CD4-positive, alpha-beta T cell (primary cell): ENCODE measurements around the gene GRID2. TPM values are rescaled to one million over a fixed set of nuclear protein-coding genes. Genes with fewer than 3 reads are reported as not detected.
"Not testable (repeated sequence)": the region's sequence is repeated elsewhere in the genome, so short reads cannot be mapped to it uniquely, and the experiment has no call there.

ENCODE experiments used
- ATAC-seq: fragments of 200-7000 bp; cut with Tn5 transposase; one replicate; pipeline ENCODE4 v1.10.0; 2022; ENCODE audit warnings: mild to moderate bottlenecking; ENCODE audit not compliant: poor library complexity
- CTCF ChIA-PET: fragments of 350-600 bp; sonication (Branson Sonifier 250); formaldehyde crosslinking; loops from one replicate; lab custom pipeline; 2021; ENCODE audit warnings: antibody characterized with exemption, inconsistent platforms; lab: Charles Lee
- POLR2A ChIA-PET: fragments of 350-600 bp; sonication (Branson Sonifier 250); formaldehyde crosslinking; loops from one replicate; lab custom pipeline; 2021; ENCODE audit warnings: antibody characterized with exemption, inconsistent platforms; lab: Charles Lee
- DNase-seq, 14 experiments: peaks; one replicate each; pipeline ENCODE4 v3.0.0-alpha.2; 2013 to 2020; ENCODE audit warnings: mixed read lengths in 2 of 14
- H3K27ac ChIP-seq, 2 donors: one replicate each; pipeline versions ENCODE4 v1.5.1 to v1.7.0; 2013; ENCODE audit warnings: low read length in 2 of 2, low read depth in 1 of 2, mild to moderate bottlenecking in 1 of 2
- H3K27me3 ChIP-seq, 2 experiments: 1 replicate in 1 of 2; 2 replicates in 1 of 2; pipeline versions ENCODE4 v1.6.1 to v1.7.0; 2013; ENCODE audit warnings: low read length in 2 of 2, control low read depth in 1 of 2, mild to moderate bottlenecking in 1 of 2, moderate library complexity in 1 of 2; ENCODE audit not compliant: insufficient read depth in 2 of 2, control insufficient read depth in 1 of 2
- H3K36me3 ChIP-seq: one replicate; pipeline ENCODE4 v1.6.1; 2013; ENCODE audit warnings: low read length, control low read depth; ENCODE audit not compliant: insufficient read depth
- H3K4me1 ChIP-seq: one replicate; pipeline ENCODE4 v1.6.1; 2013; ENCODE audit warnings: low read length, control low read depth; ENCODE audit not compliant: insufficient read depth
- H3K4me3 ChIP-seq: one replicate; pipeline ENCODE4 v1.5.1; 2013; ENCODE audit warnings: mild to moderate bottlenecking, low read length, moderate library complexity
- H3K9me3 ChIP-seq, 2 experiments: 1 replicate in 1 of 2; 2 replicates in 1 of 2; pipeline versions ENCODE4 v1.6.1 to v1.7.0; 2013; ENCODE audit warnings: low read length in 2 of 2, mild to moderate bottlenecking in 2 of 2, control low read depth in 1 of 2, moderate library complexity in 1 of 2; ENCODE audit not compliant: control insufficient read depth in 1 of 2, insufficient read depth in 1 of 2
- H3K27ac Mint-ChIP-seq: one replicate; pipeline ENCODE4 v1.8.0; 2020; ENCODE audit warnings: mixed read lengths
- H3K27me3 Mint-ChIP-seq: one replicate; pipeline ENCODE4 v1.8.0; 2021; ENCODE audit warnings: mixed read lengths
- H3K36me3 Mint-ChIP-seq: one replicate; pipeline ENCODE4 v1.8.0; 2021; ENCODE audit warnings: low read depth, mixed read lengths
- H3K4me1 Mint-ChIP-seq: one replicate; pipeline ENCODE4 v1.8.0; 2021; ENCODE audit warnings: low read depth, mixed read lengths
- H3K4me3 Mint-ChIP-seq: one replicate; pipeline ENCODE4 v1.8.0; 2020; ENCODE audit warnings: mild to moderate bottlenecking, mixed read lengths
- H3K9me3 Mint-ChIP-seq: one replicate; pipeline ENCODE4 v1.8.0; 2020; ENCODE audit warnings: mixed read lengths
- CTCF ChIP-seq: fragments of 200-600 bp; IDR thresholded peaks from one replicate; pipeline ENCODE4 v1.8.0; 2022; ENCODE audit warnings: antibody characterized with exemption, mild to moderate bottlenecking
- intact Hi-C, 2 experiments: fragments of 100-400 bp; cut with DNase I in 1 of 2; cut with micrococcal nuclease in 1 of 2; formaldehyde crosslinking; loops; one replicate each; pipeline versions ENCODE4 v1.15.1 to v1.9.0; 2023 to 2025; cut with DNase I, micrococcal nuclease
- total RNA-seq, 174 experiments: library from RNA in 2 of 174; stranded (reverse) in 2 of 174; gene quantifications; one replicate each; pipeline ENCODE4 v1.2.3 and lab custom pipeline; 2021 to 2026

GRID2 gene
- total RNA-seq, 2 experiments from 2014 or later: not detected

DNA sequence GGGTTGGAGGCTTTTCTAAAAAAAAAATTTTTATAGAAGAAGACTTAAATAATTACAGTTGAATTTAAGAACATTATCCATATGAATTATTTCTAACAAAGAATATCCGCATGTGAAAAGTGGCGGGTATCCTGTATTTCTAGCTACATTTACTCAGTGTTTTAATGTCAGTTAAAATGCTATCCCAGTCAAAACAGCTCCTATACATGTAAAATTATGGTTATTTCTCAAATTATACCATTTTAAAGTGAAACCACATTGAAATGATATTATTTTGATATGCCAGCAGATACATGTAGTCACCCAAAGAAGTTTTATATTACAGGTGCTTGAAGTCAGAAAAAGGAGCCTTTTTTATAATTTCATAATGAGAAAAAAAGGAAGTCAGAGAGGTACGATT lies 1356.3 kb downstream of the GRID2 start:
- H3K4me3 ChIP-seq: no peak overlapping the region
- intact Hi-C loops: no loop called here
- H3K4me1 Mint-ChIP-seq: no peaks in the 10 kb centered on the region
- H3K27ac Mint-ChIP-seq: no peak overlapping the region
- H3K27me3 Mint-ChIP-seq: no peaks in the 10 kb centered on the region
- ChIA-PET POLR2A (no interaction called here), CTCF (no interaction called here)
- H3K27ac ChIP-seq: no peak overlapping the region
- no peaks in the 10 kb centered on the region for H3K36me3 Mint-ChIP-seq
- DNase-seq (no peak), ATAC-seq (no peak)
- H3K9me3 ChIP-seq: no peaks in the 10 kb centered on the region
- TF ChIP-seq CTCF: no peak
- H3K9me3 Mint-ChIP-seq: peaks cover 3% of the 10 kb centered on the region
- no peaks in the 10 kb centered on the region for H3K36me3 ChIP-seq
- H3K4me1 ChIP-seq: no peaks in the 10 kb centered on the region
- no peak overlapping the region for H3K4me3 Mint-ChIP-seq
- H3K27me3 ChIP-seq: no peaks in the 10 kb centered on the region

DNA sequence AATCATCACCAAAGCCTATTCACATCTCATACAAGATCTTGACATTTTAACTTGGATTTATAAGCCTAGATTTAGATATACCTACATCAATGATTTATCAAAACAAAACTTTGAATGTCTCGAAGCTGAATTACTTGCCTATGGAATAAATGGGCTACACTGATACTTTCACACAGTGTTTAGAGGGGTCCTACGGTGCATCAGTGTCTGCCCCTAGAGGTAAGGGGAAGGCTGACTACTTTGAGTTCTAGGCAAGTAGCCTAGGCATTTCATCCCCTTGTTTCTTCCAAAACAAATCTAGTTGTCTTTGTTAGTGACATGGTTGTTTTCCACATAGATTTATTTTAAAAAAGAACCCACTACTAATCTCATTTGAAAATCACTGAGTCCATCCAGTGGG lies 1366.7 kb downstream of the GRID2 start:
- Histone ChIP-seq H3K9me3 (no peaks in the 10 kb centered on the region), H3K27ac (no peak overlapping the region), H3K4me1 (no peaks in the 10 kb centered on the region), H3K36me3 (no peaks in the 10 kb centered on the region), H3K4me3 (no peak overlapping the region), H3K27me3 (no peaks in the 10 kb centered on the region)
- Mint-ChIP-seq H3K4me1 (no peaks in the 10 kb centered on the region), H3K36me3 (no peaks in the 10 kb centered on the region), H3K4me3 (no peak overlapping the region), H3K9me3 (peaks cover 2% of the 10 kb centered on the region), H3K27me3 (no peaks in the 10 kb centered on the region), H3K27ac (no peak overlapping the region)
- DNase-seq (no peak), ATAC-seq (no peak)
- intact Hi-C loops: no loop called here
- TF ChIP-seq CTCF: no peak
- ChIA-PET CTCF (no interaction called here), POLR2A (no interaction called here)

DNA sequence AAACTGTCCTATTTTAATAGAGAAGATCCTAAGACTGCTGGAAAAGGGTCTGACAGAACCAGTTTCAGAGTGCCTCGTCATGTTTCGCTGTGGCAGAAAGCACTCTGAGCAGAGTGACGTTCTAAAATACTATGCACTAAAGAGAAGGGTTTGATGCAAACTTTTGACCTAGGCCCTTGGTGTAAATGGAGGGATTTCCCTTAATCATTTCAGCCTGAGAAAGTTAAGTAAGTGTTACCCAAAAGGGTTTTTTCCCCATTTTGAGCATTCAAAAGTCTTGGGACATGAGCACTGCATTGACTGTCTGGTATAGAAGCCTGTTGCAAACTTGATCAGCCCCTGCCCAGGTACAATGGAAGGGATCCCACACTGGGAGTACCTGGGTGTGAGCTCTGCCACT lies 1367.3 kb downstream of the GRID2 start:
- Histone ChIP-seq H3K27me3 (no peaks in the 10 kb centered on the region), H3K27ac (no peak overlapping the region), H3K9me3 (no peaks in the 10 kb centered on the region), H3K4me1 (no peaks in the 10 kb centered on the region), H3K36me3 (no peaks in the 10 kb centered on the region), H3K4me3 (no peak overlapping the region)
- CTCF ChIA-PET: no interaction called here
- no peaks in the 10 kb centered on the region for H3K36me3 Mint-ChIP-seq
- intact Hi-C loops: no loop called here
- H3K27me3 Mint-ChIP-seq: no peaks in the 10 kb centered on the region
- DNase-seq: no peak
- POLR2A ChIA-PET: no interaction called here
- no peak for TF ChIP-seq CTCF
- no peak for ATAC-seq
- H3K27ac Mint-ChIP-seq: no peak overlapping the region
- H3K9me3 Mint-ChIP-seq: peaks cover 2% of the 10 kb centered on the region
- no peaks in the 10 kb centered on the region for H3K4me1 Mint-ChIP-seq
- H3K4me3 Mint-ChIP-seq: no peak overlapping the region

GRCh38 chr4:93676937-93677336 lies 1373.2 kb downstream of the GRID2 start:
- intact Hi-C loops, H3K27me3 Mint-ChIP-seq, H3K27ac Mint-ChIP-seq, H3K36me3 ChIP-seq, H3K36me3 Mint-ChIP-seq, DNase-seq, CTCF ChIA-PET, H3K27me3 ChIP-seq, H3K4me1 ChIP-seq, H3K4me3 ChIP-seq, H3K4me1 Mint-ChIP-seq, ATAC-seq, H3K4me3 Mint-ChIP-seq, POLR2A ChIA-PET, H3K27ac ChIP-seq, H3K9me3 Mint-ChIP-seq, H3K9me3 ChIP-seq: not testable (repeated sequence)
